NB4 (cell line): ENCODE data around the gene WDR33.

Experiments
- DNase-seq: peaks from one replicate; pipeline ENCODE4 v3.0.0; 2010; ENCODE audit warnings: low read depth
- H3K4me3 ChIP-seq: one replicate; pipeline ENCODE4 v1.5.1; 2011; ENCODE audit warnings: mild to moderate bottlenecking, low read depth, low read length, moderate library complexity
- CTCF ChIP-seq: IDR thresholded peaks from one replicate; pipeline ENCODE4 v1.5.1; 2012; ENCODE audit warnings: low read depth, low read length
- MAX ChIP-seq: IDR thresholded peaks from 2 replicates; pipeline ENCODE4 v1.6.1; 2011; ENCODE audit warnings: low read depth, low read length
- MYC ChIP-seq: IDR thresholded peaks from 2 replicates; pipeline ENCODE4 v1.6.1; 2011; ENCODE audit warnings: low read depth, low read length
- POLR2A ChIP-seq: IDR thresholded peaks from 2 replicates; pipeline ENCODE4 v1.6.1; 2011; ENCODE audit warnings: mild to moderate bottlenecking; ENCODE audit not compliant: insufficient read length; ENCODE audit errors: extremely low read depth

WDR33 gene

GRCh38 chr2:127651381-127651809, 159.6 kb downstream of the WDR33 start:
- TF ChIP-seq POLR2A (no peak), MYC (no peak), CTCF (no peak), MAX (no peak)
- DNase-seq: no peak
- H3K4me3 ChIP-seq: no peak overlapping the region
